Astrocyte of the cerebellum (primary cell): ENCODE measurements around the gene USP31.
A peak's percentile ranks its signal among the peaks of the same experiment; 100 is the strongest.

Source experiments
- DNase-seq: peaks from one replicate; pipeline ENCODE4 v3.0.0-alpha.2; 2011; ENCODE audit warnings: low read depth
- H3K4me3 ChIP-seq: 2 replicates; pipeline ENCODE4 v1.5.1; 2011; ENCODE audit warnings: mild to moderate bottlenecking, low read depth, low read length, moderate library complexity
- in situ Hi-C: cut with HindIII; loops from 2 replicates; pipeline ENCODE4 v1.10.0; 2017; ENCODE audit warnings: low sequenced_read_pairs
- TF ChIP-seq, protein P1 (sequence below): IDR thresholded peaks from 2 replicates; pipeline ENCODE4 v1.5.1; 2012; ENCODE audit warnings: low read length, low read depth, moderate library complexity, mild to moderate bottlenecking; ENCODE audit errors: missing control alignments

Gene USP31

DNA sequence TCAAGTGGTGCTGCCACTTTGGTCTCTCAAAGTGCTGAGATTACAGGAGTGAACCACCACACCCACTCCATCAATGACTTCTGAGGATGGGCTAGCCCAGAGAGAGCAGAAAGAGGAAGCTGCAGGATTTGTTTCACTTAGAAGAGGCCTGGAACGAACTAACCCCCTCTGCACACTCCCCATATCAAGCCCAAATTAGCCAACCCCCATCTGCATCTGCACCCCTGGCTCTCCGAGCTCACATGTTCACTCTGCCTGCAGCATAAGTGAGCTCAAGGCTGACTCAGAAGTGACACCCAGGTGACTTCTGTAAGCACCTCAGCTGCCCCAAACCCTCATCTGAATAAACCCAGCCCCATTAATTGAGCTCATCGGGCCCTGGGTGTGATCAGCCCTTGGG lies 38.1 kb upstream of the USP31 start:
- DNase-seq: no peak
- in situ Hi-C loops: loop anchor here (25.0 kb wide), 1 partner anchor 250 kb away; no protein-coding TSS in a partner anchor
- TF ChIP-seq, protein P1, sequence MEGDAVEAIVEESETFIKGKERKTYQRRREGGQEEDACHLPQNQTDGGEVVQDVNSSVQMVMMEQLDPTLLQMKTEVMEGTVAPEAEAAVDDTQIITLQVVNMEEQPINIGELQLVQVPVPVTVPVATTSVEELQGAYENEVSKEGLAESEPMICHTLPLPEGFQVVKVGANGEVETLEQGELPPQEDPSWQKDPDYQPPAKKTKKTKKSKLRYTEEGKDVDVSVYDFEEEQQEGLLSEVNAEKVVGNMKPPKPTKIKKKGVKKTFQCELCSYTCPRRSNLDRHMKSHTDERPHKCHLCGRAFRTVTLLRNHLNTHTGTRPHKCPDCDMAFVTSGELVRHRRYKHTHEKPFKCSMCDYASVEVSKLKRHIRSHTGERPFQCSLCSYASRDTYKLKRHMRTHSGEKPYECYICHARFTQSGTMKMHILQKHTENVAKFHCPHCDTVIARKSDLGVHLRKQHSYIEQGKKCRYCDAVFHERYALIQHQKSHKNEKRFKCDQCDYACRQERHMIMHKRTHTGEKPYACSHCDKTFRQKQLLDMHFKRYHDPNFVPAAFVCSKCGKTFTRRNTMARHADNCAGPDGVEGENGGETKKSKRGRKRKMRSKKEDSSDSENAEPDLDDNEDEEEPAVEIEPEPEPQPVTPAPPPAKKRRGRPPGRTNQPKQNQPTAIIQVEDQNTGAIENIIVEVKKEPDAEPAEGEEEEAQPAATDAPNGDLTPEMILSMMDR: no peak
- H3K4me3 ChIP-seq: no peak overlapping the region

DNA sequence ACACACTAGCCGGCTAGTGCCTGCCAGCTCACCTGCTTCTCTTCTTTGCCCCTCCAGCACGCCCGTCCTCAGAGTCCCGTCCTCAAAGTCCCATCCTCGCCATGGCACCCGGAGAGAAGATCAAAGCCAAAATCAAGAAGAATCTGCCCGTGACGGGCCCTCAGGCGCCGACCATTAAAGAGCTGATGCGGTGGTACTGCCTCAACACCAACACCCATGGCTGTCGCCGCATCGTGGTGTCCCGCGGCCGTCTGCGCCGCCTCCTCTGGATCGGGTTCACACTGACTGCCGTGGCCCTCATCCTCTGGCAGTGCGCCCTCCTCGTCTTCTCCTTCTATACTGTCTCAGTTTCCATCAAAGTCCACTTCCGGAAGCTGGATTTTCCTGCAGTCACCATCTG lies 36.9 kb upstream of the USP31 start:
- no peak overlapping the region for H3K4me3 ChIP-seq
- DNase-seq: no peak
- in situ Hi-C loops: loop anchor here (25.0 kb wide), 1 partner anchor 251 kb away; no protein-coding TSS in a partner anchor
- TF ChIP-seq, protein P1: no peak

DNA sequence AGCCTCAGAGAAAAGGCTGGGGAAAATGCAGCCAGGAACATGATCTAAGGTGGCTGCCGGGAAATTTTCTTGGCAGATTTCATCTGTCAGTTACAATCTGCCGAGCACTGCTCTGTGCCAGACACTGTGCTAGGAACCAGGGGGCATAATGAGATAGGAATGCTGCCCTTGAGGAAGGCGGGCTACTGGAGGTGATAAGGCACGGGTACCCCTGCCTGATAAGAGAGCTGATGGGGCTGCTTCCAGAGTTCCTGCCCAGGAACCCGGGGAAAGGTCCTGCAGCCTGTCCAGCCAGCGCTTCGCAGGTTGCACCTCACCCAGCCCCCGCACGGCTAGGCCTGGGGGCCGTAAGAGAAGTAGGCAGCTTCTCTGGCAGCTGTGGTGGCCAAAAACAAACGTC lies 36.4 kb upstream of the USP31 start:
- H3K4me3 ChIP-seq: no peak overlapping the region
- no peak for DNase-seq
- TF ChIP-seq, protein P1: no peak
- in situ Hi-C loops: loop anchor here (25.0 kb wide), 1 partner anchor 252 kb away; no protein-coding TSS in a partner anchor

DNA sequence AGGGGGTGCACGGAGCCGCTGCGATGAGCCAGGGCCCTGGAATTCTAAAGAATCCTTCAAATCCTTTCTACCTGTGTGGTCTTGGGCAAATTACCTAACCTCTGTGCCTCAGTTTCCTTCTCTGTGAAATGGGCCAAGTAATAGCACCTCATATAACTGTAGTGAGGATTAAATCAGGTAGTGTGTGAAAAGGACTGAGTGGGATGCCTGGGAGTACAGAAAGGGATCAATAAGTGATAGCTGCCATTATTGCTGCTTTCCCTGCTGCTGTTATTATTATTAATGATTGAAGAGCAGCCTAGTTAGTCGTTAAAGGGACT lies 34.3 kb upstream of the USP31 start:
- no peak for DNase-seq
- in situ Hi-C loops: loop anchor here (25.0 kb wide), 1 partner anchor 254 kb away; no protein-coding TSS in a partner anchor
- H3K4me3 ChIP-seq: no peak overlapping the region
- TF ChIP-seq, protein P1: no peak

DNA sequence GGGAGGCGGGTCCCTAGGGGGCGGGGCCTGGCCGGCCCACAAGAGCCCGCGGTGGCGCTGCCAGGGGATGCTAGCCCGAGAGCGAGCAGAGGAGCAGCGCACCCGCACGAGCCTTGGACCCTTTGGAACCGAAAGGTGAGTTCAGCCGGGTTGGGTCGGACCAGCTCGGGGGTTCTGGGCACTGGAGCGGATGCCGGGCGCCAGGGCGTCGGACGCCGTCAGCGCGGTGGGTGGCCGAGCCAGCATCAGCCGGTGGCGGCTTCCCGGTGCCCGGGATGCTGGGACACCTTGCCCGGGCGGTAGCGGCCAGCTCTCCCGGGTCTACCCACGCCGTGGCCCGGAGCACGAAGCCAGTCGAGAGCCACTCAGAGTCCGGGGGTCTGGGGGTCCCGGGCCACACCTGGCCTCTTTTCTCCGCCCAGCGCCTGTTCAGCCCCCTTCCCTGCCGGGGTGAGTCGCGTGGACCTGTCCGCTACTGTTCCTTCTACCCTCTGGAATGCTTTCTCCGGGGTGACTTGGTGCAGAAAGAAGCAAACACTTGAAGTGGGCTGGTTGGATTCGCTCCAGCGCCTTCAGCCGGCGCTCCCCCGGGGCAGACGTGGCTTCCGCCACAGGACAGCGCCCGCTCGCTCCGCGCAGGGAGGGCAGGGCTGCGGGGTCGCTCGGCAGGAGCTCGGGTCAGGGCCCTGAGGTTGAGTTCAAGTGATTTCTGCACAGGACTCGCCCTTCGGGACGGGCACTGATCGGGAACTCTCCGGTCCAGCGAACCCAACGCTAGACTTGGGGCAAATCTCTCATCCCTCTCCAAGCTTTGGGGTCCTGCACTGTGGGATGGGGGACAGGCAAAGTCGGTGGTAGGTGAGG lies 33.7 kb upstream of the USP31 start, which contains the start of gene SCNN1G:
Gene SCNN1G (plus strand): TSS at position 67 of the 864 bp plus-strand sequence. CDS start 3,527 bp downstream, outside the sequence.
- no peak for DNase-seq
- in situ Hi-C loops: loop anchor here (25.0 kb wide), 1 partner anchor 254 kb away; no protein-coding TSS in a partner anchor
- H3K4me3 ChIP-seq: peak within 1 kb of the TSS; percentile 26
- TF ChIP-seq, protein P1: no peak

DNA sequence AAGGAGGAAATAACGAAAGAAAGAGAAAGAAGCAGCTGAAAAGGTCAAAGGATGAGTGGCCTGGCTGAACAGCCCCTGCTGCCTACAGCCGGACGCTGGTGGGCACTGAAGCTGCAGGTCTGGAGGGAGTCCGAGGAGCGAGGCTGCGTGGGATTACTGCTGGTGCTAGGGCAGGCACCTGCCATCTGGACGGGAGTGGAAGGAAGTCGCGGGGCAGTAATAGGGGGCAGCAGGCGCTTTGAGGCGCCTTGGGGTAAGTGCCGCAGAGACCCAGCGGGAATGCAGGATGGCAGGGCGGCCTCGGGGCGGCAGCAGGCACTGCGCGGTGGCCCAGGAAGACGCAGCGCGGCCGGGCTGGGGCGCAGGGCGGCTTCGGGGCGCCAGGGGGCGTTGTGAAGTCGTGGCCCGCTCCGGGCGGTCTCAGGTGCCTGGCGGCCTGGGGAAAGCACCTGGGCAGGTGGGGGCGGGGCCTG lies 33.0 kb upstream of the USP31 start:
- in situ Hi-C loops: loop anchor here (25.0 kb wide), 1 partner anchor 255 kb away; no protein-coding TSS in a partner anchor
- TF ChIP-seq, protein P1: peak; percentile 64
- H3K4me3 ChIP-seq: peak overlapping the region; percentile 26
- no peak for DNase-seq
